ENCODE results near the gene CLIC1. TPM values are rescaled to one million over a fixed set of nuclear protein-coding genes. Genes with fewer than 3 reads are reported as not detected.
A peak's percentile ranks its signal among the peaks of the same experiment; 100 is the strongest.

The CLIC1 gene
- total RNA-seq, 1 donor from 2014 or later, result 234 TPM

DNA sequence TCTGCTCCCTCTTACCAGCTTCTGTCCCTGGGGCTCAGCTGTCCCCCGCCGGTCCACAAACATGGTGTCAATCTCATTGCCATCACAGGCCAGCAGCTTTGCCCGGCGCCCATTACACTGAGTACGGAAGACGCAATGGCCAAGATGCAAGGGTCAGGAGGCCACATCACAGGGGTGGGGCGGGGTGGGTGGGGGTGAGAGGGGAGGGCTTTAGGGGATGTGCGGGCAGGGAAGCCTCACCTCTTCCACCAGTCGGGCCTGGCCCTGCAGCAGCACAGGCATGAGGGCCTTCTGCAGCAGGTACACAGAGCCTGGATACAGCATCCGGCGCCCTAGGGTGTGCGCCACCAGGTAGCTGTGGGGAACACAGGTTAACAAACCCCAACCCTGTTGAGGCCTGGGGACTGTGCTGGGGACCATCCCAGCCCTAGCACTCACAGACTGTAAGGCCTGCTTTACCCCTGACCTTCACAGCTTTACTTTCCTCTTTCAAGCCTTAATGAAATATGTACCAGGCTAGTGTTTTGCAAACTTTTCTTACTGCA, 44.7 kb downstream of the CLIC1 start:
- Histone ChIP-seq H3K4me1 (no peaks in the 10 kb centered on the region), H3K79me2 (ENCODE audit: low read depth) (no peaks in the 10 kb centered on the region), H3K36me3 (no peaks in the 10 kb centered on the region), H3K4me2 (no peak overlapping the region), H3K9ac (no peak overlapping the region), H4K20me1 (ENCODE audit: low read depth) (peaks cover 3% of the 10 kb centered on the region), H2AFZ (replicated peaks) (no peak overlapping the region), H3F3A (ENCODE audit: low read depth) (no peaks in the 10 kb centered on the region), H3K27ac (no peak overlapping the region), H3K27me3 (no peaks in the 10 kb centered on the region), H3K9me3 (ENCODE audit: low read depth) (no peaks in the 10 kb centered on the region), H3K4me3 (no peak overlapping the region)
- H3K27me3 Mint-ChIP-seq (ENCODE audit: insufficient read depth, low read depth), result no peaks in the 10 kb centered on the region
- H3K27ac Mint-ChIP-seq, result no peak overlapping the region
- no peaks in the 10 kb centered on the region for H3K9me3 Mint-ChIP-seq
- TF ChIP-seq EZH2phosphoT487 (IDR thresholded peaks at IDR 0.05) (no peak), EZH2 (IDR thresholded peaks at IDR 0.05) (no peak)
- TF ChIP-seq, protein P1, sequence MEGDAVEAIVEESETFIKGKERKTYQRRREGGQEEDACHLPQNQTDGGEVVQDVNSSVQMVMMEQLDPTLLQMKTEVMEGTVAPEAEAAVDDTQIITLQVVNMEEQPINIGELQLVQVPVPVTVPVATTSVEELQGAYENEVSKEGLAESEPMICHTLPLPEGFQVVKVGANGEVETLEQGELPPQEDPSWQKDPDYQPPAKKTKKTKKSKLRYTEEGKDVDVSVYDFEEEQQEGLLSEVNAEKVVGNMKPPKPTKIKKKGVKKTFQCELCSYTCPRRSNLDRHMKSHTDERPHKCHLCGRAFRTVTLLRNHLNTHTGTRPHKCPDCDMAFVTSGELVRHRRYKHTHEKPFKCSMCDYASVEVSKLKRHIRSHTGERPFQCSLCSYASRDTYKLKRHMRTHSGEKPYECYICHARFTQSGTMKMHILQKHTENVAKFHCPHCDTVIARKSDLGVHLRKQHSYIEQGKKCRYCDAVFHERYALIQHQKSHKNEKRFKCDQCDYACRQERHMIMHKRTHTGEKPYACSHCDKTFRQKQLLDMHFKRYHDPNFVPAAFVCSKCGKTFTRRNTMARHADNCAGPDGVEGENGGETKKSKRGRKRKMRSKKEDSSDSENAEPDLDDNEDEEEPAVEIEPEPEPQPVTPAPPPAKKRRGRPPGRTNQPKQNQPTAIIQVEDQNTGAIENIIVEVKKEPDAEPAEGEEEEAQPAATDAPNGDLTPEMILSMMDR (IDR thresholded peaks at IDR 0.05), result no peak
- no peak overlapping the region for H3K4me3 Mint-ChIP-seq
- H3K4me1 Mint-ChIP-seq, result peaks cover 3% of the 10 kb centered on the region
- H3K36me3 Mint-ChIP-seq, result peaks cover 32% of the 10 kb centered on the region
- no peak for DNase-seq (ENCODE audit: low spot score)

DNA sequence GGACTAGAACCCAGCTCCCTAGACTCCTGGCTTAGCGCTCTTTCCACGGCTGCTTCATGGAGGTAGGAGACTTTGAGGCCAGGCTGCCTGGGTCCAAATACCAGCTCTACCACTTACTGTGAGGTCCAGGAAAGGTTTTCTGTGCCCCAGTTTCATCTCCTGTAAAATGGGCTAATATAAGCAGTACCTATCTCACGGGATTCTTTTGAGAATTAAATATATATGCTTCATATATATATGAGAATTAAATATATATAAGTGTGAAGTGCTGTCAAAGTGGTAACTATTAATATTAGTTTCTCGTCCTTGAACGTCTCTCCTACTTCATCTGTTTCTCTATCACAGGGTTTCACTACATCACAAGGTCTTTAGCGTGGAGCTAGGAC, 45.3 kb downstream of the CLIC1 start:
- peaks cover 34% of the 10 kb centered on the region for H3K36me3 Mint-ChIP-seq
- H4K20me1 ChIP-seq (ENCODE audit: low read depth), result peaks cover 3% of the 10 kb centered on the region

DNA sequence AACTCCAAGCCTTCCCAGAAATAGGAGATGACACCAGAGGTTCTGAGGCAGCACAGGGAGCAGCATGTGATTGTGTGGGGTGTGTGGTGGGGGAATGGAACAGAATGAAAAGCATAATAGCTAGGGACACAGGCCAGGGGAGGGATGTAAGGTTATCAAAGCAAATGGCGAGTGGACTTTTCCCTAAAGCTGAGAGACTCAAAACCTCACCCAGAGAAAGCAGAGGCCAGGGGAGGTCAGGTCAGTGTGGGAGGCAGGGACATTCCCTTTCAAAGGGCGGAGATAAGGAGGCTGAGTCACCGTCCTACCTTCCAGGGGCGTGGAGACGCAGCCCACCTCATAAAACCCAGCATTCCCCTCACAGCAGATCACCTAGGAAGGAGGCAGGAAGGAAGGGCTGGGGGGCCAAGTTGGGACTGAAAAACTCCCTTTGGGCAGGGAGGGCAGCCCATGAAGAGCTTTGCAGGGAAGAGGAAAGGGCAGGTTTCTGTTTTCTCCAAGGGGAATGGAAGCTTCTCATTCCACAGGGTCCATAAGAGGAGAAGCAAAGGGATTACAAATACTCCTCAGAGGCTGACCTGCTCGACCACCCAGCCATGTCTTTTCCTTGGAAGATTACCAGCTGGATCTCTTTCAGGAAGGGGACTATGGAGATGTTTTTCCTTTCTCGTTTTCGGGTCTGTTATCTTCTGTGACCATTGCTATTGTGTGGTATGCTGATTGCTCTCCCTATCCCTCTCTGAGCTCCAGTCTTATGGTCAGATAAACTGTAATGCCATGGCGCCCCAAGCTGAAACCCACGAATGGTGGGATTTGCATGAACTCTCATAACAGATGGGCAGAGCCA, 45.9 kb downstream of the CLIC1 start:
- H3K27ac ChIP-seq, result no peak overlapping the region
- H3K36me3 Mint-ChIP-seq, result peaks cover 40% of the 10 kb centered on the region
- H3F3A ChIP-seq (ENCODE audit: low read depth), result no peaks in the 10 kb centered on the region
- H3K9ac ChIP-seq, result no peak overlapping the region
- H3K4me2 ChIP-seq, result no peak overlapping the region
- TF ChIP-seq, protein P1 (IDR thresholded peaks at IDR 0.05), result no peak
- TF ChIP-seq EZH2phosphoT487 (IDR thresholded peaks at IDR 0.05), result no peak
- TF ChIP-seq EZH2 (IDR thresholded peaks at IDR 0.05), result no peak
- no peak overlapping the region for H3K4me3 ChIP-seq
- no peak for DNase-seq (ENCODE audit: low spot score)
- peaks cover under 1% of the 10 kb centered on the region for H3K27me3 Mint-ChIP-seq (ENCODE audit: insufficient read depth, low read depth)
- H3K27me3 ChIP-seq, result no peaks in the 10 kb centered on the region
- no peaks in the 10 kb centered on the region for H3K4me1 ChIP-seq
- H3K9me3 ChIP-seq (ENCODE audit: low read depth), result no peaks in the 10 kb centered on the region
- peaks cover 3% of the 10 kb centered on the region for H4K20me1 ChIP-seq (ENCODE audit: low read depth)
- no peaks in the 10 kb centered on the region for H3K9me3 Mint-ChIP-seq
- no peak overlapping the region for H2AFZ ChIP-seq (replicated peaks)
- no peaks in the 10 kb centered on the region for H3K36me3 ChIP-seq
- peak overlapping the region; percentile 34 for H3K27ac Mint-ChIP-seq
- H3K79me2 ChIP-seq (ENCODE audit: low read depth), result no peaks in the 10 kb centered on the region
- peaks cover 3% of the 10 kb centered on the region for H3K4me1 Mint-ChIP-seq
- no peak overlapping the region for H3K4me3 Mint-ChIP-seq

More for the DNA sequence above, 45.3 kb downstream of the CLIC1 start:
- Histone ChIP-seq H3K36me3 (no peaks in the 10 kb centered on the region), H3K79me2 (ENCODE audit: low read depth) (no peaks in the 10 kb centered on the region), H3K4me3 (no peak overlapping the region), H3K4me1 (no peaks in the 10 kb centered on the region), H3K9ac (no peak overlapping the region), H3K9me3 (ENCODE audit: low read depth) (no peaks in the 10 kb centered on the region), H3K27me3 (no peaks in the 10 kb centered on the region), H3K4me2 (no peak overlapping the region), H3K27ac (no peak overlapping the region), H2AFZ (replicated peaks) (no peak overlapping the region), H3F3A (ENCODE audit: low read depth) (no peaks in the 10 kb centered on the region)
- Mint-ChIP-seq H3K4me1 (peaks cover 3% of the 10 kb centered on the region), H3K27ac (no peak overlapping the region), H3K9me3 (no peaks in the 10 kb centered on the region), H3K4me3 (no peak overlapping the region), H3K27me3 (ENCODE audit: insufficient read depth, low read depth) (no peaks in the 10 kb centered on the region)
- DNase-seq (ENCODE audit: low spot score), result no peak
- TF ChIP-seq EZH2 (IDR thresholded peaks at IDR 0.05) (no peak), EZH2phosphoT487 (IDR thresholded peaks at IDR 0.05) (no peak)

Data from neural progenitor cell (in vitro differentiated cells).